ENCODE measurements around the gene GFRA3. TPM values are rescaled to one million over a fixed set of nuclear protein-coding genes. Genes with fewer than 3 reads are reported as not detected.

The GFRA3 gene
- total RNA-seq, 1 donor from 2014 or later, result 0.16 TPM

- H3K4me3 Mint-ChIP-seq (ENCODE audit: unreplicated experiment), result no peak overlapping the region
- no peaks in the 10 kb centered on the region for H3K27me3 Mint-ChIP-seq (ENCODE audit: low read depth, unreplicated experiment)
- TF ChIP-seq EZH2 (IDR thresholded peaks at IDR 0.05; ENCODE audit: insufficient read depth, low read length) (no peak), CTCF (IDR thresholded peaks at IDR 0.05; ENCODE audit: insufficient read depth, low read depth, low read length) (no peak)
- no peak overlapping the region for H2AFZ ChIP-seq (ENCODE audit: low read depth, low read length)
- no peaks in the 10 kb centered on the region for H4K20me1 ChIP-seq (ENCODE audit: insufficient read depth, low read length)
- H3K36me3 Mint-ChIP-seq (ENCODE audit: low read depth, unreplicated experiment), result no peaks in the 10 kb centered on the region
- FAIRE-seq, result no peak
- no peaks in the 10 kb centered on the region for H3K9me3 Mint-ChIP-seq (ENCODE audit: unreplicated experiment)
- H3K27me3 ChIP-seq (ENCODE audit: insufficient read depth, low read length), result no peaks in the 10 kb centered on the region
- no peaks in the 10 kb centered on the region for H3K4me1 Mint-ChIP-seq (ENCODE audit: low read depth, unreplicated experiment)
- H3K9ac ChIP-seq (ENCODE audit: low read length), result no peak overlapping the region
- no peaks in the 10 kb centered on the region for H3K79me2 ChIP-seq (ENCODE audit: insufficient read depth, low read length)
- H3K9me3 ChIP-seq (ENCODE audit: insufficient read depth, low read depth, low read length), result no peaks in the 10 kb centered on the region
- H3K4me1 ChIP-seq (ENCODE audit: insufficient read depth, low read length), result no peaks in the 10 kb centered on the region
- no peak overlapping the region for H3K4me3 ChIP-seq (ENCODE audit: insufficient read depth, low read depth, low read length)
- no peak for DNase-seq (ENCODE audit: low read depth)
- peaks cover 2% of the 10 kb centered on the region for H3K36me3 ChIP-seq (ENCODE audit: insufficient read depth, low read length)
- H3K27ac Mint-ChIP-seq (ENCODE audit: unreplicated experiment), result no peak overlapping the region
- H3K4me2 ChIP-seq (ENCODE audit: low read length), result no peak overlapping the region
- H3K27ac ChIP-seq (ENCODE audit: low read depth, low read length), result no peak overlapping the region
These were observed 41.4 kb upstream of the GFRA3 start for GRCh38 chr5:138315751-138316278.

- no peaks in the 10 kb centered on the region for H3K27me3 ChIP-seq (ENCODE audit: insufficient read depth, low read length)
- no peaks in the 10 kb centered on the region for H3K9me3 Mint-ChIP-seq (ENCODE audit: unreplicated experiment)
- H4K20me1 ChIP-seq (ENCODE audit: insufficient read depth, low read length), result no peaks in the 10 kb centered on the region
- peaks cover 4% of the 10 kb centered on the region for H3K4me1 Mint-ChIP-seq (ENCODE audit: low read depth, unreplicated experiment)
- no peaks in the 10 kb centered on the region for H3K36me3 Mint-ChIP-seq (ENCODE audit: low read depth, unreplicated experiment)
- no peak overlapping the region for H3K27ac Mint-ChIP-seq (ENCODE audit: unreplicated experiment)
- H3K36me3 ChIP-seq (ENCODE audit: insufficient read depth, low read length), result no peaks in the 10 kb centered on the region
- peaks cover 2% of the 10 kb centered on the region for H3K4me1 ChIP-seq (ENCODE audit: insufficient read depth, low read length)
- H3K79me2 ChIP-seq (ENCODE audit: insufficient read depth, low read length), result no peaks in the 10 kb centered on the region
- H2AFZ ChIP-seq (ENCODE audit: low read depth, low read length), result no peak overlapping the region
- TF ChIP-seq EZH2 (IDR thresholded peaks at IDR 0.05; ENCODE audit: insufficient read depth, low read length), result no peak
- TF ChIP-seq CTCF (IDR thresholded peaks at IDR 0.05; ENCODE audit: insufficient read depth, low read depth, low read length), result no peak
- FAIRE-seq (no peak), DNase-seq (ENCODE audit: low read depth) (no peak)
- no peak overlapping the region for H3K27ac ChIP-seq (ENCODE audit: low read depth, low read length)
- no peak overlapping the region for H3K4me2 ChIP-seq (ENCODE audit: low read length)
- H3K9ac ChIP-seq (ENCODE audit: low read length), result no peak overlapping the region
- H3K9me3 ChIP-seq (ENCODE audit: insufficient read depth, low read depth, low read length), result no peaks in the 10 kb centered on the region
- no peak overlapping the region for H3K4me3 Mint-ChIP-seq (ENCODE audit: unreplicated experiment)
- no peaks in the 10 kb centered on the region for H3K27me3 Mint-ChIP-seq (ENCODE audit: low read depth, unreplicated experiment)
- no peak overlapping the region for H3K4me3 ChIP-seq (ENCODE audit: insufficient read depth, low read depth, low read length)
These were observed 31.4 kb upstream of the GFRA3 start for GRCh38 chr5:138305797-138306196.

- H3K4me1 Mint-ChIP-seq (ENCODE audit: low read depth, unreplicated experiment), result peaks cover 4% of the 10 kb centered on the region
- no peaks in the 10 kb centered on the region for H3K36me3 ChIP-seq (ENCODE audit: insufficient read depth, low read length)
- no peak overlapping the region for H3K9ac ChIP-seq (ENCODE audit: low read length)
- no peaks in the 10 kb centered on the region for H3K36me3 Mint-ChIP-seq (ENCODE audit: low read depth, unreplicated experiment)
- H4K20me1 ChIP-seq (ENCODE audit: insufficient read depth, low read length), result no peaks in the 10 kb centered on the region
- no peak overlapping the region for H2AFZ ChIP-seq (ENCODE audit: low read depth, low read length)
- no peak overlapping the region for H3K4me3 ChIP-seq (ENCODE audit: insufficient read depth, low read depth, low read length)
- FAIRE-seq (no peak), DNase-seq (ENCODE audit: low read depth) (peak; percentile 31)
- H3K9me3 Mint-ChIP-seq (ENCODE audit: unreplicated experiment), result peaks cover 3% of the 10 kb centered on the region
- TF ChIP-seq EZH2 (IDR thresholded peaks at IDR 0.05; ENCODE audit: insufficient read depth, low read length), result no peak
- no peak for TF ChIP-seq CTCF (IDR thresholded peaks at IDR 0.05; ENCODE audit: insufficient read depth, low read depth, low read length)
- no peak overlapping the region for H3K4me3 Mint-ChIP-seq (ENCODE audit: unreplicated experiment)
- no peak overlapping the region for H3K27ac Mint-ChIP-seq (ENCODE audit: unreplicated experiment)
- H3K27ac ChIP-seq (ENCODE audit: low read depth, low read length), result no peak overlapping the region
- no peak overlapping the region for H3K4me2 ChIP-seq (ENCODE audit: low read length)
- peaks cover 2% of the 10 kb centered on the region for H3K4me1 ChIP-seq (ENCODE audit: insufficient read depth, low read length)
- H3K79me2 ChIP-seq (ENCODE audit: insufficient read depth, low read length), result no peaks in the 10 kb centered on the region
- H3K9me3 ChIP-seq (ENCODE audit: insufficient read depth, low read depth, low read length), result no peaks in the 10 kb centered on the region
- H3K27me3 ChIP-seq (ENCODE audit: insufficient read depth, low read length), result no peaks in the 10 kb centered on the region
- H3K27me3 Mint-ChIP-seq (ENCODE audit: low read depth, unreplicated experiment), result no peaks in the 10 kb centered on the region
These were observed 29.0 kb upstream of the GFRA3 start for GRCh38 chr5:138303372-138303771.

Data from astrocyte (in vitro differentiated cells and primary cell).